A549 (cell line): ENCODE data around the gene AOAH. TPM values are rescaled to one million over a fixed set of nuclear protein-coding genes. Genes with fewer than 3 reads are reported as not detected.

Experiments
- ATAC-seq, 2 experiments: fragments of 200-7000 bp in 1 of 2; fragments of >200 bp in 1 of 2; cut with Nextera tagmentation in 1 of 2; cut with Tn5 transposase in 1 of 2; 3 replicates each; pipeline versions ENCODE4 v1.8.0 to v1.9.1; 2018 to 2020; ENCODE audit warnings: mild to moderate bottlenecking in 1 of 2, moderate library complexity in 1 of 2
- CTCF ChIA-PET: fragments of 300-600 bp; sonication (Branson Sonifier 250); formaldehyde crosslinking; extraction: SDS; loops from one replicate; lab custom pipeline; 2021; ENCODE audit warnings: antibody characterized with exemption, inconsistent platforms; lab: Yijun Ruan, JAX
- POLR2A ChIA-PET: fragments of 350-600 bp; formaldehyde crosslinking; extraction: SDS; loops from one replicate; lab custom pipeline; 2021; ENCODE audit warnings: antibody characterized with exemption, inconsistent platforms; lab: Yijun Ruan, JAX
- DNase-seq, 2 experiments: peaks; one replicate each; pipeline versions ENCODE4 v3.0.0 to v3.0.0-alpha.2; 2011 to 2016; ENCODE audit warnings: low read depth in 1 of 2, low spot score in 1 of 2
- FAIRE-seq: peaks from 2 replicates; lab custom pipeline; 2011; peaks lifted over from hg19 to GRCh38; lab: Jason Lieb, UNC
- H3K27ac ChIP-seq, 2 experiments: fragments of >200 bp; sonication (Bioruptor Twin); formaldehyde crosslinking; 3 replicates each; pipeline ENCODE4 v1.5.1; 2016 to 2017
- H3K4me1 ChIP-seq: fragments of >200 bp; sonication (Bioruptor Twin); formaldehyde crosslinking; 3 replicates; pipeline ENCODE4 v1.6.1; 2016
- H3K4me2 ChIP-seq: fragments of >200 bp; sonication (Bioruptor Twin); formaldehyde crosslinking; 3 replicates; pipeline ENCODE4 v1.6.1; 2016
- H3K4me3 ChIP-seq: fragments of >200 bp; sonication (Bioruptor Twin); formaldehyde crosslinking; 3 replicates; pipeline ENCODE4 v1.5.1; 2016
- H3K9me3 ChIP-seq: fragments of >200 bp; sonication (Bioruptor Twin); formaldehyde crosslinking; 3 replicates; pipeline ENCODE4 v1.6.1; 2016
- BHLHE40 ChIP-seq: IDR thresholded peaks from 2 replicates; pipeline ENCODE4 v1.6.1; 2012; ENCODE audit warnings: low read depth, low read length, inconsistent platforms
- CBX2 ChIP-seq: fragments of 200-600 bp; sonication (generic); IDR thresholded peaks from 2 replicates; pipeline ENCODE4 v1.6.1; 2016; ENCODE audit warnings: low read depth, mild to moderate bottlenecking, borderline replicate concordance
- CBX8 ChIP-seq: fragments of 200-600 bp; sonication (generic); IDR thresholded peaks from 2 replicates; pipeline ENCODE4 v1.6.1; 2016
- CEBPB ChIP-seq, 2 experiments: fragments of >200 bp in 1 of 2; sonication (Bioruptor Twin) in 1 of 2; formaldehyde crosslinking in 1 of 2; IDR thresholded peaks; 2 replicates each; pipeline ENCODE4 v1.6.1; 2012 to 2016
- CHD4 ChIP-seq: fragments of 200-600 bp; sonication (generic); IDR thresholded peaks from 2 replicates; pipeline ENCODE4 v1.6.1; 2016; ENCODE audit warnings: antibody characterized with exemption, mild to moderate bottlenecking, borderline replicate concordance
- EHMT2 ChIP-seq: fragments of 200-600 bp; sonication (generic); IDR thresholded peaks from 2 replicates; pipeline ENCODE4 v1.6.1; 2016; ENCODE audit warnings: antibody characterized with exemption, low read depth, mild to moderate bottlenecking, moderate library complexity
- EP300 ChIP-seq, 2 experiments: fragments of >200 bp; sonication (Bioruptor Twin); formaldehyde crosslinking; IDR thresholded peaks; 2 replicates in 1 of 2; 3 replicates in 1 of 2; pipeline ENCODE4 v1.6.1; 2016 to 2017
- ESRRA ChIP-seq: fragments of 150-350 bp; IDR thresholded peaks from 2 replicates; pipeline ENCODE4 v1.6.1; 2014; ENCODE audit warnings: mild to moderate bottlenecking, low read length, borderline replicate concordance
- FOSB ChIP-seq: fragments of 250-450 bp; sonication (Bioruptor Pico); IDR thresholded peaks from 2 replicates; pipeline ENCODE4 v1.5.0; 2020; ENCODE audit warnings: mild to moderate bottlenecking, moderate library complexity
- GATA3 ChIP-seq: IDR thresholded peaks from 2 replicates; pipeline ENCODE4 v1.6.1; 2012; ENCODE audit warnings: borderline replicate concordance
- HEYL ChIP-seq: fragments of 250-450 bp; sonication (Bioruptor Pico); IDR thresholded peaks from 2 replicates; pipeline ENCODE4 v1.8.0; 2021; ENCODE audit warnings: mild to moderate bottlenecking, moderate library complexity
- JUN ChIP-seq, 2 experiments: fragments of >200 bp; sonication (Bioruptor Twin); formaldehyde crosslinking; IDR thresholded peaks; 2 replicates in 1 of 2; 3 replicates in 1 of 2; pipeline ENCODE4 v1.6.1; 2016 to 2017
- KDM1A ChIP-seq: fragments of 200-600 bp; sonication (generic); IDR thresholded peaks from 2 replicates; pipeline ENCODE4 v1.6.1; 2016; ENCODE audit warnings: low read depth, mild to moderate bottlenecking
- MAZ ChIP-seq: fragments of 150-350 bp; IDR thresholded peaks from 2 replicates; pipeline ENCODE4 v1.6.1; 2014; ENCODE audit warnings: antibody characterized with exemption, low read depth, low read length, borderline replicate concordance
- MYC ChIP-seq: IDR thresholded peaks from 2 replicates; pipeline ENCODE4 v1.6.1; 2012; ENCODE audit warnings: mild to moderate bottlenecking, inconsistent platforms, low read length, improper control_type of control experiment, borderline replicate concordance
- NR3C1 ChIP-seq: fragments of >200 bp; sonication (Bioruptor Twin); formaldehyde crosslinking; IDR thresholded peaks from 3 replicates; pipeline ENCODE4 v1.6.1; 2017
- PHF8 ChIP-seq: fragments of 200-600 bp; sonication (generic); IDR thresholded peaks from 2 replicates; pipeline ENCODE4 v1.6.1; 2016; ENCODE audit warnings: low read depth, mild to moderate bottlenecking, antibody characterized with exemption, moderate library complexity, borderline replicate concordance
- ZFP36 ChIP-seq: fragments of 450-650 bp; IDR thresholded peaks from 2 replicates; pipeline ENCODE4 v1.6.1; 2014; ENCODE audit warnings: borderline replicate concordance; ENCODE audit not compliant: partially characterized antibody
- ZNF302 ChIP-seq: fragments of 250-450 bp; sonication (Bioruptor Pico); IDR thresholded peaks from 2 replicates; pipeline ENCODE4 v1.9.0; 2021; ENCODE audit warnings: inconsistent platforms, mild to moderate bottlenecking, moderate library complexity
- WGBS: methylation state at CpG from one replicate; pipeline ENCODE4 v1.1.6; 2017; ENCODE audit errors: missing lambda C conversion rate; 5-methylcytosine and 5-hydroxymethylcytosine counted together
- polyA plus RNA-seq, 4 experiments: library from polyadenylated mRNA; depleted of rRNA in 3 of 4; stranded (reverse); fragments of >200 nt; fragmentation: RNase III in 1 of 4; extraction: RNeasy Plus Mini Kit Qiagen cat#74134 plus additional on column Dnase treatment in 1 of 4; gene quantifications; 2 replicates in 3 of 4; 3 replicates in 1 of 4; pipeline ENCODE4 v1.2.3, GENCODE V29; 2011 to 2017
- TF ChIP-seq, protein P1 (sequence below): fragments of >200 bp; sonication (Bioruptor Twin); formaldehyde crosslinking; IDR thresholded peaks from 2 replicates; pipeline ENCODE4 v1.6.1; 2016
- TF ChIP-seq, protein P2 (sequence below): fragments of 150-350 bp; IDR thresholded peaks from 2 replicates; pipeline ENCODE4 v1.6.1; 2014; ENCODE audit warnings: low read depth, mild to moderate bottlenecking, low read length
- TF ChIP-seq, protein P3 (sequence below): fragments of 200-600 bp; sonication (generic); IDR thresholded peaks from 2 replicates; pipeline ENCODE4 v1.6.1; 2016; ENCODE audit warnings: antibody characterized with exemption, mild to moderate bottlenecking, moderate library complexity
- TF ChIP-seq, protein P4 (sequence below): IDR thresholded peaks from 2 replicates; pipeline ENCODE4 v1.6.1; 2012
- TF ChIP-seq, protein P5 (sequence below): IDR thresholded peaks from 2 replicates; pipeline ENCODE4 v1.6.1; 2012; ENCODE audit warnings: low read depth, borderline replicate concordance

AOAH gene
- polyA plus RNA-seq, 2 of the 4 experiments (the other 2 are of a cell fraction), result 0.09 TPM; not detected in 1

DNA sequence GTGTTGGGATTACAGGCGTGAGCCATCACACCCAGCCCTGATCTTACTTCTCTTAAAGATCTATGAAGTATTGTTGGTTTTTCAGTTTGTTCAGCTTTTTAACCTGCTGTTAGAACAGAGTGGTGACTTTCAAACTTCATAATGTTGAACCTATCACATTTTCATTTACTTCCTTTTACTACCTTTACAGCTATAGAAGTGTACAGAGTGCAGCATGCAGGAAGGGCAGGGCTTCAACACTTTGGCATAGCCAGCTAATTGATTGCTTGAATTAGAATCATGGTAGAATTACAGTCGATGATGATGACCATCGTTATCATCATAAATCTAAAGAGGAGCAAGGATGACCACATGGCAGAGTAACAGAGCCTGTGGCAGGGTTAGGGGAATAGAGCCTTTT, 55.5 kb downstream of the AOAH start:
- H3K9me3 ChIP-seq, result no peaks in the 10 kb centered on the region
- POLR2A ChIA-PET, result no interaction called here
- CTCF ChIA-PET, result interaction anchor here (0.8 to 8.3 kb wide), 5 partner anchors 10 to 195 kb away, joined by 3 to 261 read pairs (median 3); no protein-coding TSS in a partner anchor
- 60% methylated on average over 3 of the region's 3 CpGs for WGBS
- no peak for FAIRE-seq
- H3K4me1 ChIP-seq, result 0 out of 3 replicates have a peak, but pooled peaks cover 6% of the 10 kb centered on the region
- no peak overlapping the region for H3K4me3 ChIP-seq
- ATAC-seq, result no peak
- TF ChIP-seq, protein P1, sequence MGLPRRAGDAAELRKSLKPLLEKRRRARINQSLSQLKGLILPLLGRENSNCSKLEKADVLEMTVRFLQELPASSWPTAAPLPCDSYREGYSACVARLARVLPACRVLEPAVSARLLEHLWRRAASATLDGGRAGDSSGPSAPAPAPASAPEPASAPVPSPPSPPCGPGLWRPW, result no peak
- TF ChIP-seq GATA3, result no peak
- TF ChIP-seq, protein P2, sequence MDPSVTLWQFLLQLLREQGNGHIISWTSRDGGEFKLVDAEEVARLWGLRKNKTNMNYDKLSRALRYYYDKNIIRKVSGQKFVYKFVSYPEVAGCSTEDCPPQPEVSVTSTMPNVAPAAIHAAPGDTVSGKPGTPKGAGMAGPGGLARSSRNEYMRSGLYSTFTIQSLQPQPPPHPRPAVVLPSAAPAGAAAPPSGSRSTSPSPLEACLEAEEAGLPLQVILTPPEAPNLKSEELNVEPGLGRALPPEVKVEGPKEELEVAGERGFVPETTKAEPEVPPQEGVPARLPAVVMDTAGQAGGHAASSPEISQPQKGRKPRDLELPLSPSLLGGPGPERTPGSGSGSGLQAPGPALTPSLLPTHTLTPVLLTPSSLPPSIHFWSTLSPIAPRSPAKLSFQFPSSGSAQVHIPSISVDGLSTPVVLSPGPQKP, result no peak
- TF ChIP-seq NR3C1, result no peak
- TF ChIP-seq PHF8, result no peak
- TF ChIP-seq JUN (IDR thresholded peaks at IDR 0.05), result no peak
- TF ChIP-seq CEBPB (IDR thresholded peaks at IDR 0.05), result no peak
- no peak for TF ChIP-seq ZNF302 (CRISPR knock-in tag)
- no peak for TF ChIP-seq EP300 (IDR thresholded peaks at IDR 0.05)
- TF ChIP-seq ZFP36, result no peak
- TF ChIP-seq MYC, result no peak
- no peak for TF ChIP-seq CHD4
- TF ChIP-seq EHMT2, result no peak
- TF ChIP-seq, all 56 proteins: peak for 0
- no peak overlapping the region for H3K27ac ChIP-seq
- no peak overlapping the region for H3K4me2 ChIP-seq
- no peak for DNase-seq

DNA sequence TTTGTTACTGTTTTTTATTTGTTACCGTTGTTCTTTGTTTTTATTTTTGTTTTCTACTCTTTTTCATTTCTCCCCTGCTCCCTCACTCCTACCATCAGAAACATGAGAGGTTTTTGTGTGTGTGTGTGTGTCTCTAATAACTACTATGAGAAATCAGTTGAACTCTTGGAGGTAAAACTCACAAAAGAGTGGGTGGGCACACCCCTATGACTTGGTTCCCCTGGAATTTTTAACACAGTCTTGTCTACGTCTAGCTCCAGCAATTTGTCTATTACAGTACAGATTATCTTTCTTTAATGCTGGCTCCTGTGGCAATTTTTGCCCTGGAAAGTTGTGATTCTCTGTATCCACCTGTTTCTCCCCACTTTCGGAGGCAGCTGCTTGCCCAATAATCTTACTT, 56.2 kb downstream of the AOAH start:
- WGBS, result 36% methylated on average over 3 of the region's 3 CpGs
- no peaks in the 10 kb centered on the region for H3K9me3 ChIP-seq
- CTCF ChIA-PET, result interaction anchor here (1.2 to 8.3 kb wide), 3 partner anchors 85 to 194 kb away, joined by 3 to 261 read pairs (median 3); no protein-coding TSS in a partner anchor
- H3K4me3 ChIP-seq, result no peak overlapping the region
- DNase-seq (no peak), FAIRE-seq (no peak), ATAC-seq (no peak)
- H3K4me1 ChIP-seq, result 0 out of 3 replicates have a peak, but pooled peaks cover 6% of the 10 kb centered on the region
- no peak overlapping the region for H3K4me2 ChIP-seq
- TF ChIP-seq MAZ, result no peak
- no peak for TF ChIP-seq ZFP36
- TF ChIP-seq, protein P3, sequence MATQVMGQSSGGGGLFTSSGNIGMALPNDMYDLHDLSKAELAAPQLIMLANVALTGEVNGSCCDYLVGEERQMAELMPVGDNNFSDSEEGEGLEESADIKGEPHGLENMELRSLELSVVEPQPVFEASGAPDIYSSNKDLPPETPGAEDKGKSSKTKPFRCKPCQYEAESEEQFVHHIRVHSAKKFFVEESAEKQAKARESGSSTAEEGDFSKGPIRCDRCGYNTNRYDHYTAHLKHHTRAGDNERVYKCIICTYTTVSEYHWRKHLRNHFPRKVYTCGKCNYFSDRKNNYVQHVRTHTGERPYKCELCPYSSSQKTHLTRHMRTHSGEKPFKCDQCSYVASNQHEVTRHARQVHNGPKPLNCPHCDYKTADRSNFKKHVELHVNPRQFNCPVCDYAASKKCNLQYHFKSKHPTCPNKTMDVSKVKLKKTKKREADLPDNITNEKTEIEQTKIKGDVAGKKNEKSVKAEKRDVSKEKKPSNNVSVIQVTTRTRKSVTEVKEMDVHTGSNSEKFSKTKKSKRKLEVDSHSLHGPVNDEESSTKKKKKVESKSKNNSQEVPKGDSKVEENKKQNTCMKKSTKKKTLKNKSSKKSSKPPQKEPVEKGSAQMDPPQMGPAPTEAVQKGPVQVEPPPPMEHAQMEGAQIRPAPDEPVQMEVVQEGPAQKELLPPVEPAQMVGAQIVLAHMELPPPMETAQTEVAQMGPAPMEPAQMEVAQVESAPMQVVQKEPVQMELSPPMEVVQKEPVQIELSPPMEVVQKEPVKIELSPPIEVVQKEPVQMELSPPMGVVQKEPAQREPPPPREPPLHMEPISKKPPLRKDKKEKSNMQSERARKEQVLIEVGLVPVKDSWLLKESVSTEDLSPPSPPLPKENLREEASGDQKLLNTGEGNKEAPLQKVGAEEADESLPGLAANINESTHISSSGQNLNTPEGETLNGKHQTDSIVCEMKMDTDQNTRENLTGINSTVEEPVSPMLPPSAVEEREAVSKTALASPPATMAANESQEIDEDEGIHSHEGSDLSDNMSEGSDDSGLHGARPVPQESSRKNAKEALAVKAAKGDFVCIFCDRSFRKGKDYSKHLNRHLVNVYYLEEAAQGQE, result no peak
- TF ChIP-seq, protein P4, sequence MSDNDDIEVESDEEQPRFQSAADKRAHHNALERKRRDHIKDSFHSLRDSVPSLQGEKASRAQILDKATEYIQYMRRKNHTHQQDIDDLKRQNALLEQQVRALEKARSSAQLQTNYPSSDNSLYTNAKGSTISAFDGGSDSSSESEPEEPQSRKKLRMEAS, result no peak
- TF ChIP-seq KDM1A, result no peak
- TF ChIP-seq NR3C1, result no peak
- TF ChIP-seq BHLHE40, result no peak
- TF ChIP-seq CBX8, result no peak
- no peak for TF ChIP-seq FOSB
- no peak for TF ChIP-seq JUN (IDR thresholded peaks at IDR 0.05)
- no peak for TF ChIP-seq HEYL (CRISPR knock-in tag)
- TF ChIP-seq, protein P5, sequence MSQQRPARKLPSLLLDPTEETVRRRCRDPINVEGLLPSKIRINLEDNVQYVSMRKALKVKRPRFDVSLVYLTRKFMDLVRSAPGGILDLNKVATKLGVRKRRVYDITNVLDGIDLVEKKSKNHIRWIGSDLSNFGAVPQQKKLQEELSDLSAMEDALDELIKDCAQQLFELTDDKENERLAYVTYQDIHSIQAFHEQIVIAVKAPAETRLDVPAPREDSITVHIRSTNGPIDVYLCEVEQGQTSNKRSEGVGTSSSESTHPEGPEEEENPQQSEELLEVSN, result no peak
- TF ChIP-seq CEBPB (IDR thresholded peaks at IDR 0.05), result no peak
- TF ChIP-seq CHD4, result no peak
- no peak for TF ChIP-seq CBX2
- TF ChIP-seq ESRRA, result no peak
- POLR2A ChIA-PET, result no interaction called here
- no peak overlapping the region for H3K27ac ChIP-seq
